RKO (cell line): ENCODE measurements around the gene SDF4.
A peak's percentile ranks its signal among the peaks of the same experiment; 100 is the strongest.

Experiments
- DNase-seq: peaks from one replicate; pipeline ENCODE4 v3.0.0-alpha.2; 2016; ENCODE audit warnings: low spot score

SDF4 gene

GRCh38 chr1:1241588-1242219 lies 9.9 kb upstream of the SDF4 start:
- no peak for DNase-seq

GRCh38 chr1:1240822-1241587 lies 9.2 kb upstream of the SDF4 start:
- DNase-seq: no peak

GRCh38 chr1:1240348-1240732 lies 8.5 kb upstream of the SDF4 start:
- DNase-seq: no peak

- DNase-seq: no peak
Measured at GRCh38 chr1:1239614-1240347, 8.0 kb upstream of the SDF4 start.

- DNase-seq: no peak
Measured at GRCh38 chr1:1239227-1239613, 7.4 kb upstream of the SDF4 start.

GRCh38 chr1:1238702-1239178 lies 6.9 kb upstream of the SDF4 start:
- no peak for DNase-seq

GRCh38 chr1:1237874-1238701 lies 6.3 kb upstream of the SDF4 start:
- no peak for DNase-seq

- no peak for DNase-seq
Measured at GRCh38 chr1:1236945-1237873, 5.4 kb upstream of the SDF4 start.

GRCh38 chr1:1236176-1236763 lies 4.5 kb upstream of the SDF4 start:
- no peak for DNase-seq

- DNase-seq: no peak
Measured at GRCh38 chr1:1235016-1235744, 3.4 kb upstream of the SDF4 start.

- DNase-seq: no peak
Measured at GRCh38 chr1:1234180-1234808, 2.5 kb upstream of the SDF4 start.

- no peak for DNase-seq
Measured at GRCh38 chr1:1233567-1233892, 1.7 kb upstream of the SDF4 start.

- no peak for DNase-seq
Measured at GRCh38 chr1:1232796-1233566, 1.2 kb upstream of the SDF4 start.

GRCh38 chr1:1232208-1232795 lies 501 bp upstream of the SDF4 start, which contains the start of gene B3GALT6:
TSS of gene B3GALT6 (plus strand) at chr1:1232237. CDS start at chr1:1232279, 42 bp downstream.
- no peak for DNase-seq

GRCh38 chr1:1230656-1231399 lies 973 bp downstream of the SDF4 start:
- DNase-seq: peak; percentile 82

GRCh38 chr1:1229770-1230169 lies 2.0 kb downstream of the SDF4 start:
- no peak for DNase-seq

- no peak for DNase-seq
Measured at GRCh38 chr1:1228596-1229321, 3.0 kb downstream of the SDF4 start.
